ENCODE results near the gene TMEM38A.

DNA sequence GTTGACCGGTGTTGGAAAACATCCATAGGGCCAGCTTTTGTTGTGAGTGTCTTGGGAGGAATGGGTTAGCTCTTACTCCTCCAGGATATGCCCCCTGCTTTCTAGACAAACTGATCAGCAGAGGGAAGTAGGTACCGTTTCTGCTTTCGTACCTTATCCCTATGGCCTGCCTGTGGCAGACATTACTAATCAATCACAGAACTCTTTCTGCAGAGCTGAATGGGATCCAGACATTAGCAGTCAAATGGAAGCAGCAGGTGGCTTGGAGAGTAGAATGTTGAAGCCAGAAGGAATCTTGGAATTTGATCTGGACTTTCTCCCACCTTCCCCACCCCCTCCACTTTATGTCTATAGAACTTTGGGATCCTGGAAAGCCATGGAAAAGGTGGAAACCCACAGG is 75.8 kb downstream of the TMEM38A start:
- TF ChIP-seq POLR2A (IDR thresholded peaks at IDR 0.05) (no peak), POLR2AphosphoS5 (IDR thresholded peaks at IDR 0.05) (no peak), EP300 (IDR thresholded peaks at IDR 0.05) (no peak)
- TF ChIP-seq, protein P1, sequence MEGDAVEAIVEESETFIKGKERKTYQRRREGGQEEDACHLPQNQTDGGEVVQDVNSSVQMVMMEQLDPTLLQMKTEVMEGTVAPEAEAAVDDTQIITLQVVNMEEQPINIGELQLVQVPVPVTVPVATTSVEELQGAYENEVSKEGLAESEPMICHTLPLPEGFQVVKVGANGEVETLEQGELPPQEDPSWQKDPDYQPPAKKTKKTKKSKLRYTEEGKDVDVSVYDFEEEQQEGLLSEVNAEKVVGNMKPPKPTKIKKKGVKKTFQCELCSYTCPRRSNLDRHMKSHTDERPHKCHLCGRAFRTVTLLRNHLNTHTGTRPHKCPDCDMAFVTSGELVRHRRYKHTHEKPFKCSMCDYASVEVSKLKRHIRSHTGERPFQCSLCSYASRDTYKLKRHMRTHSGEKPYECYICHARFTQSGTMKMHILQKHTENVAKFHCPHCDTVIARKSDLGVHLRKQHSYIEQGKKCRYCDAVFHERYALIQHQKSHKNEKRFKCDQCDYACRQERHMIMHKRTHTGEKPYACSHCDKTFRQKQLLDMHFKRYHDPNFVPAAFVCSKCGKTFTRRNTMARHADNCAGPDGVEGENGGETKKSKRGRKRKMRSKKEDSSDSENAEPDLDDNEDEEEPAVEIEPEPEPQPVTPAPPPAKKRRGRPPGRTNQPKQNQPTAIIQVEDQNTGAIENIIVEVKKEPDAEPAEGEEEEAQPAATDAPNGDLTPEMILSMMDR (IDR thresholded peaks at IDR 0.05), result no peak
